GM12878 (cell line): ENCODE measurements around the gene SEPTIN10. TPM values are rescaled to one million over a fixed set of nuclear protein-coding genes. Genes with fewer than 3 reads are reported as not detected.

ENCODE experiments used
- ATAC-seq: fragments of 200-7000 bp; cut with Tn5 transposase; 3 replicates; pipeline ENCODE4 v1.9.1; 2020; ENCODE audit warnings: mild to moderate bottlenecking, moderate library complexity
- BruUV-seq: library from RNA; stranded (reverse); fragments of 400-500 nt; replicated peaks from 2 replicates; lab custom pipeline; 2021; lab: Mats Ljungman, UMichigan
- CTCF ChIA-PET: fragments of 300-600 bp; sonication (Branson Sonifier 250); formaldehyde crosslinking; extraction: SDS; loops from one replicate; lab custom pipeline; 2021; ENCODE audit warnings: inconsistent platforms; lab: Yijun Ruan, JAX
- POLR2A ChIA-PET: fragments of 350-600 bp; formaldehyde crosslinking; extraction: SDS; loops from one replicate; lab custom pipeline; 2021; ENCODE audit warnings: inconsistent platforms; lab: Charles Lee
- RAD21 ChIA-PET: fragments of 300-600 bp; sonication (Branson Sonifier 250); formaldehyde crosslinking; loops from one replicate; lab custom pipeline; 2023; ENCODE audit warnings: antibody characterized with exemption; ENCODE audit not compliant: unreplicated experiment; lab: Charles Lee
- SMC1A ChIA-PET: fragments of 300-600 bp; sonication (Branson Sonifier 250); formaldehyde crosslinking; loops from one replicate; lab custom pipeline; 2023; ENCODE audit not compliant: unreplicated experiment, uncharacterized antibody; lab: Charles Lee
- DNase-seq: peaks from one replicate; pipeline ENCODE4 v3.0.0-alpha.2; 2011; ENCODE audit warnings: low read depth, low spot score
- FAIRE-seq: peaks from 3 replicates; lab custom pipeline; 2011; peaks lifted over from hg19 to GRCh38; lab: Jason Lieb, UNC
- H2AFZ ChIP-seq: 2 replicates; pipeline ENCODE4 v1.6.0; 2011; ENCODE audit warnings: low read depth, low read length, control low read depth; ENCODE audit not compliant: control insufficient read depth
- H3K27ac ChIP-seq: 2 replicates; pipeline ENCODE4 v1.5.1; 2011; ENCODE audit warnings: control low read depth; ENCODE audit not compliant: control insufficient read depth, insufficient read depth
- H3K27me3 ChIP-seq, 2 experiments: replicated peaks in 1 of 2; 2 replicates each; pipeline versions ENCODE4 v1.6.0 to v1.6.1; 2011; ENCODE audit warnings: low read length in 1 of 2; ENCODE audit not compliant: control insufficient read depth in 2 of 2, insufficient read depth in 2 of 2
- H3K36me3 ChIP-seq, 2 experiments: 2 replicates each; pipeline ENCODE4 v1.5.1; 2011; ENCODE audit warnings: low read length in 1 of 2; ENCODE audit not compliant: control insufficient read depth in 2 of 2, insufficient read depth in 2 of 2
- H3K4me1 ChIP-seq: 2 replicates; pipeline ENCODE4 v1.6.1; 2011; ENCODE audit warnings: mild to moderate bottlenecking, low read length, moderate library complexity, mixed read lengths; ENCODE audit not compliant: control insufficient read depth, insufficient read depth
- H3K4me2 ChIP-seq: 2 replicates; pipeline ENCODE4 v1.6.0; 2011; ENCODE audit warnings: control low read depth; ENCODE audit not compliant: control insufficient read depth, insufficient read depth
- H3K4me3 ChIP-seq: fragments of 200-600 bp; sonication (generic); 2 replicates; pipeline ENCODE4 v1.5.1; 2016
- H3K79me2 ChIP-seq: 2 replicates; pipeline ENCODE4 v1.6.0; 2011; ENCODE audit warnings: low read length; ENCODE audit not compliant: control insufficient read depth, insufficient read depth
- H3K9ac ChIP-seq: 2 replicates; pipeline ENCODE4 v1.8.0; 2011; ENCODE audit warnings: low read length, control low read depth, mixed read lengths; ENCODE audit not compliant: control insufficient read depth, insufficient read depth
- H3K9me3 ChIP-seq: replicated peaks from 3 replicates; pipeline ENCODE4 v1.5.1; 2011; ENCODE audit warnings: mild to moderate bottlenecking, low read length; ENCODE audit not compliant: control insufficient read depth, insufficient read depth
- H4K20me1 ChIP-seq: 2 replicates; pipeline ENCODE4 v1.6.0; 2011; ENCODE audit not compliant: control insufficient read depth, insufficient read depth
- ATF7 ChIP-seq: fragments of 450-650 bp; IDR thresholded peaks from 2 replicates; pipeline ENCODE4 v1.6.1; 2016; ENCODE audit warnings: low read depth, mild to moderate bottlenecking
- BCL3 ChIP-seq: IDR thresholded peaks from 2 replicates; pipeline ENCODE4 v1.6.1; 2011; ENCODE audit warnings: borderline replicate concordance, low read depth, mild to moderate bottlenecking, moderate library complexity, low read length; ENCODE audit not compliant: insufficient read depth, poor library complexity, severe bottlenecking
- BHLHE40 ChIP-seq, 2 experiments: fragments of 450-650 bp in 1 of 2; IDR thresholded peaks; 2 replicates each; pipeline ENCODE4 v1.6.1; 2011 to 2017; ENCODE audit warnings: low read depth in 2 of 2, borderline replicate concordance in 1 of 2, improper control_type of control experiment in 1 of 2, low read length in 1 of 2, mild to moderate bottlenecking in 1 of 2
- CBFB ChIP-seq: IDR thresholded peaks from 2 replicates; pipeline ENCODE4 v1.6.1; 2016; ENCODE audit warnings: antibody characterized with exemption, low read depth
- CBX5 ChIP-seq: sonication (generic); IDR thresholded peaks from 2 replicates; pipeline ENCODE4 v1.6.1; 2016; ENCODE audit warnings: low read depth, moderate library complexity, mild to moderate bottlenecking, inconsistent platforms
- CEBPZ ChIP-seq: fragments of 150-350 bp; IDR thresholded peaks from 2 replicates; pipeline ENCODE4 v1.6.1; 2016; ENCODE audit warnings: low read depth, low read length
- CHD4 ChIP-seq: fragments of 200-600 bp; sonication (generic); IDR thresholded peaks from 2 replicates; pipeline ENCODE4 v1.6.1; 2016; ENCODE audit warnings: mild to moderate bottlenecking
- EP300 ChIP-seq, 2 experiments: fragments of 150-350 bp in 1 of 2; IDR thresholded peaks; 2 replicates each; pipeline ENCODE4 v1.6.1; 2011 to 2012; ENCODE audit warnings: low read depth in 2 of 2, low read length in 2 of 2, borderline replicate concordance in 1 of 2, improper control_type of control experiment in 1 of 2, inconsistent platforms in 1 of 2; ENCODE audit not compliant: control insufficient read depth in 1 of 2
- FOXK2 ChIP-seq: fragments of 450-650 bp; IDR thresholded peaks from 2 replicates; pipeline ENCODE4 v1.6.1; 2017; ENCODE audit warnings: mild to moderate bottlenecking, moderate library complexity
- IKZF2 ChIP-seq, 2 experiments: fragments of 450-650 bp; IDR thresholded peaks; 2 replicates each; pipeline ENCODE4 v1.6.1; 2017; ENCODE audit warnings: mild to moderate bottlenecking in 2 of 2, moderate library complexity in 2 of 2
- MEF2A ChIP-seq: IDR thresholded peaks from 2 replicates; pipeline ENCODE4 v1.6.1; 2011; ENCODE audit warnings: low read depth, mild to moderate bottlenecking, low read length, moderate library complexity; ENCODE audit not compliant: insufficient read depth
- MEF2B ChIP-seq: fragments of 450-650 bp; IDR thresholded peaks from 2 replicates; pipeline ENCODE4 v1.6.1; 2018; ENCODE audit warnings: mild to moderate bottlenecking, moderate library complexity; ENCODE audit not compliant: partially characterized antibody, poor library complexity, severe bottlenecking
- MTA2 ChIP-seq: fragments of 450-650 bp; IDR thresholded peaks from 2 replicates; pipeline ENCODE4 v1.6.1; 2016; ENCODE audit warnings: low read depth, mild to moderate bottlenecking, moderate library complexity
- NBN ChIP-seq: fragments of 450-650 bp; IDR thresholded peaks from 2 replicates; pipeline ENCODE4 v1.6.1; 2016
- NFYA ChIP-seq: IDR thresholded peaks from 2 replicates; pipeline ENCODE4 v1.6.1; 2011; ENCODE audit warnings: low read depth, mild to moderate bottlenecking, low read length, improper control_type of control experiment, borderline replicate concordance
- POU2F2 ChIP-seq: IDR thresholded peaks from 3 replicates; pipeline ENCODE4 v1.6.1; 2011; ENCODE audit warnings: low read depth, mild to moderate bottlenecking, low read length, borderline replicate concordance
- RAD21 ChIP-seq: IDR thresholded peaks from 2 replicates; pipeline ENCODE4 v1.6.1; 2011; ENCODE audit warnings: mild to moderate bottlenecking, low read depth, low read length, moderate library complexity; ENCODE audit not compliant: insufficient read depth
- RCOR1 ChIP-seq: conservative IDR thresholded peaks from 2 replicates; pipeline ENCODE4 v1.6.1; 2012; ENCODE audit warnings: low read depth, low read length, improper control_type of control experiment
- RUNX3 ChIP-seq: IDR thresholded peaks from 2 replicates; pipeline ENCODE4 v1.6.1; 2012; ENCODE audit warnings: low read length, inconsistent platforms
- SMAD5 ChIP-seq: IDR thresholded peaks from 2 replicates; pipeline ENCODE4 v1.6.1; 2016; ENCODE audit warnings: antibody characterized with exemption, low read depth
- ZNF274 ChIP-seq: IDR thresholded peaks from one replicate; pipeline ENCODE4 v1.8.0; 2011; ENCODE audit not compliant: insufficient read length, insufficient read depth
- WGBS: methylation state at CpG from one replicate; pipeline ENCODE4 v1.1.6; 2016; ENCODE audit warnings: low lambda C conversion rate; ENCODE audit not compliant: insufficient replicate concordance, insufficient coverage; ENCODE audit errors: missing lambda C conversion rate; 5-methylcytosine and 5-hydroxymethylcytosine counted together
- in situ Hi-C: fragments of 300-500 bp; cut with MboI; formaldehyde crosslinking; loops from 9 replicates; pipeline ENCODE4 v1.14.3; 2018; ENCODE audit warnings: mixed read lengths
- intact Hi-C: fragments of 100-400 bp; cut with micrococcal nuclease; formaldehyde crosslinking; loops from one replicate; pipeline ENCODE4 v1.14.2; 2022; ENCODE audit not compliant: unreplicated experiment
- polyA plus RNA-seq, 11 experiments: library from polyadenylated mRNA; depleted of rRNA in 4 of 11; unstranded in 6 of 11; stranded (reverse) in 5 of 11; fragments of >200 nt; fragmentation: Nextera tagmentation in 4 of 11; fragmentation: Illumina TruSeq in 1 of 11; extraction: Ambion mirVana in 4 of 11; extraction: Trizol in 1 of 11; gene quantifications; 1 replicate in 1 of 11; 2 replicates in 10 of 11; pipeline versions ENCODE4 v1.2.1 to v1.2.3, GENCODE V29; 2011 to 2016; ENCODE audit warnings: inconsistent platforms in 2 of 11, missing spikeins in 2 of 11, low read depth in 1 of 11
- total RNA-seq, 4 experiments: library from RNA; depleted of rRNA in 3 of 4; stranded (reverse); fragments of >200 nt in 3 of 4; fragmentation: Illumina TruSeq in 1 of 4; extraction: Trizol in 1 of 4; gene quantifications; 2 replicates each; pipeline versions ENCODE4 v1.2.1 to v1.2.3, GENCODE V29; 2013 to 2021

The SEPTIN10 gene
- total and polyA plus RNA-seq, 10 of the 15 experiments (the other 5 are each of a cell fraction or from before 2014, with no cell fraction given) = 20.2 to 132 (median 62.7) TPM

GRCh38 chr2:109597283-109597682, 16.5 kb downstream of the SEPTIN10 start:
- Histone ChIP-seq H3K4me2 (peak overlapping the region; percentile 0; the same call in 1 of the 2 replicates), H3K4me1 (peaks cover 13% of the 10 kb centered on the region), H3K9me3 (no peaks in the 10 kb centered on the region; the same call in 2 of the 3 replicates), H4K20me1 (no peaks in the 10 kb centered on the region), H3K27me3 (no peaks in the 10 kb centered on the region), H3K4me3 (no peak overlapping the region), H3K79me2 (peaks cover 43% of the 10 kb centered on the region), H2AFZ (no peak overlapping the region), H3K9ac (no peak overlapping the region), H3K27ac (peak overlapping the region; percentile 63), H3K36me3 (no peaks in the 10 kb centered on the region)
- ChIA-PET RAD21 (interaction anchor here (1.1 to 1.8 kb wide), 5 partner anchors 11 to 51 kb away, joined by 3 to 29 read pairs (median 4); no protein-coding TSS in a partner anchor), CTCF (interaction anchor here (1.0 to 5.1 kb wide), 6 partner anchors 11 to 66 kb away, joined by 3 to 34 read pairs (median 4); no protein-coding TSS in a partner anchor), SMC1A (interaction anchor here (0.8 to 6.4 kb wide), 10 partner anchors 9 to 87 kb away, joined by 3 to 74 read pairs (median 5); no protein-coding TSS in a partner anchor), POLR2A (interaction anchor here (0.9 to 2.2 kb wide), 3 partner anchors 10 to 15 kb away, joined by 3 to 9 read pairs (median 5); no protein-coding TSS in a partner anchor)
- intact Hi-C loops = no loop called here
- 29% methylated on average over 3 of the region's 3 CpGs for WGBS
- no TSS peak for BruUV-seq
- ATAC-seq (peak; percentile 89), DNase-seq (peak; percentile 51), FAIRE-seq (no peak)
- in situ Hi-C loops = no loop called here
- 0 out of 4 replicates have a peak, but pooled peaks of 1 of the 2 experiments have one; percentile 12 for TF ChIP-seq EP300 (IDR thresholded peaks at IDR 0.05; ENCODE audit: borderline replicate concordance in 1 of 2, control insufficient read depth in 1 of 2, low read depth in 2 of 2, low read length in 2 of 2)
- 0 out of 2 replicates have a peak, but pooled peaks have one; percentile 22 for TF ChIP-seq ATF7
- TF ChIP-seq MEF2B = peak; percentile 31
- peak; percentile 36; the same call in 1 of the 2 replicates for TF ChIP-seq MTA2
- 0 out of 2 replicates have a peak, but pooled peaks have one; percentile 43 for TF ChIP-seq CBFB
- TF ChIP-seq FOXK2 = no peak
- no peak for TF ChIP-seq RAD21
- 0 out of 2 replicates have a peak, but pooled peaks have one; percentile 14 for TF ChIP-seq NBN
- TF ChIP-seq SMAD5 = no peak
- no peak; a peak in 1 of 4 replicates for TF ChIP-seq IKZF2 (IDR thresholded peaks at IDR 0.05)
- TF ChIP-seq ZNF274 = no peak
- TF ChIP-seq NFYA = no peak
- TF ChIP-seq RUNX3 = peak; percentile 83
- TF ChIP-seq BHLHE40 (IDR thresholded peaks at IDR 0.05; ENCODE audit: borderline replicate concordance in 1 of 2, low read depth in 2 of 2, low read length in 1 of 2) = peak in 1 of 2 experiments; percentile 28; a peak in 1 of 4 replicates
- no peak for TF ChIP-seq CBX5
- no peak for TF ChIP-seq MEF2A
- no peak for TF ChIP-seq RCOR1
- no peak for TF ChIP-seq CEBPZ
- no peak for TF ChIP-seq BCL3
- TF ChIP-seq POU2F2 = peak; percentile 25; the same call in 1 of the 3 replicates
- TF ChIP-seq CHD4 = no peak
